ENCODE data around the gene KLHL18. TPM values are rescaled to one million over a fixed set of nuclear protein-coding genes. Genes with fewer than 3 reads are reported as not detected.
"Not testable (repeated sequence)": the region's sequence is repeated elsewhere in the genome, so short reads cannot be mapped to it uniquely, and the experiment has no call there.

KLHL18 gene
- total RNA-seq, 1 donor from 2014 or later = 10.1 TPM

DNA sequence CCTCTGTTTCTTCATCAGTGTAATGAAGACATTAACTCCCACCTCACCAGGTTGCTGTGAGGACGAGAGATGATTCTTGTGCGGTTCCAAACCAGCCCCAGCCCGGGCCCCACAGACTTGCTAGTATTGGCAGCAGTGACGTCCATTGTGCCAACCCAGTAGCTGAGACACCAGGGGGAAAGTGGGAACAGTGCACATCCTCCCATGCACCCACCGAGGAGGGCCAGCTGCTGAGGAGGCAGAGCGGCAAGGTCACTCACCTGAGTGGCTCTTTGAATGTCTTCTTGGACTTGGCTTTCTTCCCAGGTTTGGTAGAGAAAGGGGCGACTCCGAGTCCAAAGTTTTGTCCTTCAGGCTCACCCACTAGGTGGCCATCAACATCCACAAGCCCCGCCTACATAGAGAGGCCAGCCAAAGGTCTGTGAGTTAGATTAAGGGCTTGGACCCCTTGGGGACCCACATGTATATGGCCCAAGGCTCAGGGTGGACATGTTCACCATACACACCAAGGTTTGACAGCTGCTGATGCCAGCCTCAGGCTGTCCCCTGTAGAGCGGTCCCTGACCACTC lies 38.1 kb upstream of the KLHL18 start:
- H3K4me3 ChIP-seq = no peak overlapping the region
- intact Hi-C loops (cut with DNase I) = no loop called here
- no peaks in the 10 kb centered on the region for H3K4me1 ChIP-seq
- H3K36me3 ChIP-seq = no peaks in the 10 kb centered on the region
- no peak for DNase-seq (ENCODE audit: extremely low spot score in 2 of 2)
- H3K27me3 ChIP-seq = no peaks in the 10 kb centered on the region
- TF ChIP-seq, protein P1, sequence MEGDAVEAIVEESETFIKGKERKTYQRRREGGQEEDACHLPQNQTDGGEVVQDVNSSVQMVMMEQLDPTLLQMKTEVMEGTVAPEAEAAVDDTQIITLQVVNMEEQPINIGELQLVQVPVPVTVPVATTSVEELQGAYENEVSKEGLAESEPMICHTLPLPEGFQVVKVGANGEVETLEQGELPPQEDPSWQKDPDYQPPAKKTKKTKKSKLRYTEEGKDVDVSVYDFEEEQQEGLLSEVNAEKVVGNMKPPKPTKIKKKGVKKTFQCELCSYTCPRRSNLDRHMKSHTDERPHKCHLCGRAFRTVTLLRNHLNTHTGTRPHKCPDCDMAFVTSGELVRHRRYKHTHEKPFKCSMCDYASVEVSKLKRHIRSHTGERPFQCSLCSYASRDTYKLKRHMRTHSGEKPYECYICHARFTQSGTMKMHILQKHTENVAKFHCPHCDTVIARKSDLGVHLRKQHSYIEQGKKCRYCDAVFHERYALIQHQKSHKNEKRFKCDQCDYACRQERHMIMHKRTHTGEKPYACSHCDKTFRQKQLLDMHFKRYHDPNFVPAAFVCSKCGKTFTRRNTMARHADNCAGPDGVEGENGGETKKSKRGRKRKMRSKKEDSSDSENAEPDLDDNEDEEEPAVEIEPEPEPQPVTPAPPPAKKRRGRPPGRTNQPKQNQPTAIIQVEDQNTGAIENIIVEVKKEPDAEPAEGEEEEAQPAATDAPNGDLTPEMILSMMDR (IDR thresholded peaks at IDR 0.05) = no peak
- TF ChIP-seq POLR2AphosphoS5 (IDR thresholded peaks at IDR 0.05; ENCODE audit: insufficient read depth in 1 of 2, low read depth in 1 of 2) (no peak), POLR2A (IDR thresholded peaks at IDR 0.05) (no peak)
- H3K9me3 ChIP-seq = no peaks in the 10 kb centered on the region
- H3K27ac ChIP-seq = no peak overlapping the region

DNA sequence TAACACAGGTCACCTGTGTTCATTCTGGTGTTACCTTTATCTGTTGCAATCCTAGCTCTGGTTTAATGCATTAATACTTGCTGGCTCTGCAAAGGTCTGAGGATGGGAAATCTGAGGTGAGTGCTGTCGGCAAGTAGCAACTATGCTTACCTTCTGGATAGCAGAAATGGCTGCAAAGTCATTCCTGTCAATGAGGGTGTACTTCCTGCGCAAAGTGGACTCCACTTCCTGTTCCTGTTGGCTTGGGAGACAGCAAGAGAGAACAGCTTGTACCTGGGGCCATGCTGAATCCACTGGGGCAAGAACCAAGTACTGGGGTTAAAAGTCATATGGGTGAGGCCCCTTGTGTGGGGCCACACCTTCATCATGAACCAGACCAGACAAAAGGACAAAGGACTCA lies 37.5 kb upstream of the KLHL18 start:
- intact Hi-C loops (cut with DNase I) = no loop called here
- Histone ChIP-seq H3K9me3 (no peaks in the 10 kb centered on the region), H3K4me1 (no peaks in the 10 kb centered on the region), H3K27me3 (no peaks in the 10 kb centered on the region), H3K36me3 (no peaks in the 10 kb centered on the region), H3K4me3 (no peak overlapping the region), H3K27ac (no peak overlapping the region)
- DNase-seq (ENCODE audit: extremely low spot score in 2 of 2) = no peak
- TF ChIP-seq POLR2A (IDR thresholded peaks at IDR 0.05) (no peak), POLR2AphosphoS5 (IDR thresholded peaks at IDR 0.05; ENCODE audit: insufficient read depth in 1 of 2, low read depth in 1 of 2) (no peak)
- TF ChIP-seq, protein P1 (IDR thresholded peaks at IDR 0.05) = no peak

DNA sequence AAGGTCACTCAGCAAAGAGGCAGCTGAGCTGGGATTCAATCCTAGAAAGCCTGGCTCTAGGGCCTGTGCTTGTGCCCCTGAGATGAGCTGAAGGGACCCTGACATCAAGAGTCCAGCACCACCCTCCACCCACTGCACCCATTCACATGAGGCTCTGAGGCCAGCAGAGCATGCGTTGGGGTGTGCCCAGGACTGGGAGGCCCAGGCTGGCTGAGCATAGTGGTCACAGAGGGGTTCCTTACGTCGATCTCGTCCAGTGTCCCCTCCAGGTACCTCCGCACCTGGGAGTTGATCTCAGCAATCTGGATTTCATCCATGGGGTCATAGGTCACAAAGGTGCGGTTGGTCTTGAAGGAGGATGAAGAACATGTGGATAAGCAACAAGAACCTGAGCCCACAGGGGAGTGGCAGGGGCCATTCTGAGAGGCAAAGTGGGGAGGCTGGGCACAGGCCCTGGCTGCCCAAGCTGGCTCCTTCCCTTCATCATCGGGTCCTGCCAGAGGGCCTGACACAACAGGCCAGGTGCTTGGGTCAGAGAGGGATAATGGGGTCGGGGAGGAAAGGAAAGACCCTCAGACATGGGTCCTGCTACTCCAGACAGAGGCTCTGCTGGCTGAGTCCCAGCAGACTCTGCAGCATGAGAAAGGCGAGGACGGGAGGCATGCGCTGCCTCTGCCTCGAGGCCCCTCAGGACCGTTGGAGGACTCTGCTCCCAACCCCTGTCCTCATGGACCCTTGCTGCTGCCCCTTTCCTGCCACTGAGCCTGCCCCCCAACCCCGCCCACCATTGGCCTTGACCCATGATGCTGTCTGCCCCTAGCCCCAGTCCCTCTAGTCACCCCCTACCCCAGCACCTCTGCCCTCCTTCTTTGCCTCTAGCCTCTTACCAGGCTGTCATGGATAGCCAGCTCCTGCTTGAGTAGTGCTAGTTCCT lies 35.3 kb upstream of the KLHL18 start:
- no peak overlapping the region for H3K4me3 ChIP-seq
- H3K36me3 ChIP-seq = no peaks in the 10 kb centered on the region
- no peak for TF ChIP-seq POLR2A (IDR thresholded peaks at IDR 0.05)
- no peak for TF ChIP-seq POLR2AphosphoS5 (IDR thresholded peaks at IDR 0.05; ENCODE audit: insufficient read depth in 1 of 2, low read depth in 1 of 2)
- TF ChIP-seq, protein P1 (IDR thresholded peaks at IDR 0.05) = no peak
- no peaks in the 10 kb centered on the region for H3K9me3 ChIP-seq
- no peak for DNase-seq (ENCODE audit: extremely low spot score in 2 of 2)
- no peaks in the 10 kb centered on the region for H3K27me3 ChIP-seq
- intact Hi-C loops (cut with DNase I) = no loop called here
- no peaks in the 10 kb centered on the region for H3K4me1 ChIP-seq
- H3K27ac ChIP-seq = no peak overlapping the region

DNA sequence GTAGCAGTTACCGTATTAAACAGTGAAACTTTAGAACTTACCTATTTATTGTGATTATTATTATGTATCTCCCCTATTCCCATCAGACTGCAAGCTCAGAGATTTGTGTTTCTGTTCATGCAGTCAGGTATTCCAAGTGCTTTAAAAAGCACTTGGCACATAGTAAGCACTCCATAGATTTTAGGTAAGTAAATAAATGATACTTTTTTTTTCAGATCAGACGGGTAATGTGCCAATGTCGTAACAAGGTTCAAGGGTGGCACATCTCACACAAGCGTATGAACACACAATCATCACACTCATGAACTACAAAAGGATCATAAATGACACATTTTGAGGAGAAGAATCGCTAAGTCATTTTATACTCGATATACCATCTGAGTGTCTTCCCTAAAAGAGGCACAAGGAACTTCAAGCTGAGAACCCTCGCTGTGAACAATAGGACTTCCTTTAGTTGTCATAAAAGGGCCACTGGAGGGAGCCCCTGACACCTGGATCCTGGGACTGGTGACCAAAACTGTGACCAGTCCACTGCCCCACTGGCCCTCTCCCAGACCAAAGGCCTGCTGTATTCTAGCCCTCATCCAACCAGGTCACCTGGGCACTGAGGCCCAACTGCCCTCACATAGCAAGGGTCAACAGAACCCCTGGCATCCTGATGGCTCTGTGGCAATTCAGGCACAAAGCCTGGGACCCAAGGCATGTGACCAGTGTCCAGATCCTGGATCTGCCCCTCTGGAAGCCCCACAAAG lies 32.3 kb upstream of the KLHL18 start:
- Histone ChIP-seq H3K36me3 (no peaks in the 10 kb centered on the region), H3K4me1 (no peaks in the 10 kb centered on the region), H3K27ac (no peak overlapping the region), H3K4me3 (no peak overlapping the region), H3K9me3 (no peaks in the 10 kb centered on the region), H3K27me3 (no peaks in the 10 kb centered on the region)
- intact Hi-C loops (cut with DNase I) = no loop called here
- no peak for DNase-seq (ENCODE audit: extremely low spot score in 2 of 2)
- TF ChIP-seq POLR2AphosphoS5 (IDR thresholded peaks at IDR 0.05; ENCODE audit: insufficient read depth in 1 of 2, low read depth in 1 of 2) (no peak), POLR2A (IDR thresholded peaks at IDR 0.05) (no peak)
- TF ChIP-seq, protein P1 (IDR thresholded peaks at IDR 0.05) = no peak

DNA sequence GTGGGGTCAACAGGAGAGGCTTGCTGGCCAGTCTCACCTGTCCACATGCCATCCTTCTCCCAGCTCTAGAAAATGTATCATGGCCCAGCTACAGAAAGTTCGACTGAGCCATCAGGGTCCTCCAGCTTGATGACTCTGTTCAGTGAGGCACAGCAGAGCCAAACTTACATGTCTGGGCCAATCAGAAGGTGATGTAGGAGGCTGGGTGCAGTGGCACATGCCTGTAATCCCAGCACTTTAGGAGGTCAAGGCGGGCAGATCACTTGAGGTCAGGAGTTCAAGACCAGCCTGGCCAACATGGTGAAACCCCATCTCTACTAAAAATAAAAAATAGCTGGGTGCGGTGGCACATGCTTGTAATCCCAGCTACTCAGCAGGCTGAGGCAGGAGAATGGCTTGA lies 31.7 kb upstream of the KLHL18 start:
- intact Hi-C loops (cut with DNase I); H3K9me3 ChIP-seq; H3K4me3 ChIP-seq; DNase-seq (ENCODE audit: extremely low spot score in 2 of 2); H3K36me3 ChIP-seq; H3K27me3 ChIP-seq; H3K27ac ChIP-seq; H3K4me1 ChIP-seq: not testable (repeated sequence)

Data from vagina (tissue), 2 donors.